HepG2 (cell line): ENCODE data around the gene TLCD3A. TPM values are rescaled to one million over a fixed set of nuclear protein-coding genes. Genes with fewer than 3 reads are reported as not detected.
A peak's percentile ranks its signal among the peaks of the same experiment; 100 is the strongest.

Source experiments
- MXI1 ChIP-seq: IDR thresholded peaks from 3 replicates; pipeline ENCODE4 v1.6.1; 2012; ENCODE audit warnings: low read depth, low read length, inconsistent platforms, borderline replicate concordance
- NFKB2 ChIP-seq: sonication (generic); formaldehyde crosslinking; IDR thresholded peaks from 2 replicates; pipeline ENCODE4 v1.4.0; 2020; ENCODE audit warnings: missing genetic modification reagents, borderline replicate concordance
- NR2F6 ChIP-seq, 2 experiments: IDR thresholded peaks; 2 replicates each; pipeline ENCODE4 v1.6.1; 2016; ENCODE audit warnings: antibody characterized with exemption in 1 of 2, mild to moderate bottlenecking in 1 of 2
- SALL1 ChIP-seq: sonication (generic); formaldehyde crosslinking; IDR thresholded peaks from 2 replicates; pipeline ENCODE4 v1.8.0; 2022; ENCODE audit warnings: mild to moderate bottlenecking, missing genetic modification reagents
- TARDBP ChIP-seq: sonication (generic); formaldehyde crosslinking; IDR thresholded peaks from 2 replicates; pipeline ENCODE4 v1.8.0; 2022; ENCODE audit warnings: mild to moderate bottlenecking, missing genetic modification reagents
- ZBTB4 ChIP-seq: sonication (generic); formaldehyde crosslinking; IDR thresholded peaks from 2 replicates; pipeline ENCODE4 v1.4.0; 2020; ENCODE audit warnings: missing genetic modification reagents, mild to moderate bottlenecking, borderline replicate concordance
- ZGPAT ChIP-seq: IDR thresholded peaks from 2 replicates; pipeline ENCODE4 v1.6.1; 2016; ENCODE audit warnings: mild to moderate bottlenecking
- ZNF740 ChIP-seq: sonication (generic); formaldehyde crosslinking; IDR thresholded peaks from 2 replicates; pipeline ENCODE4 v1.4.0; 2020; ENCODE audit warnings: missing genetic modification reagents
- ZNF761 ChIP-seq: sonication (generic); formaldehyde crosslinking; conservative IDR thresholded peaks from 2 replicates; pipeline ENCODE4 v1.4.0; 2020; ENCODE audit warnings: mild to moderate bottlenecking, missing genetic modification reagents
- polyA plus RNA-seq, 8 experiments: library from polyadenylated mRNA; depleted of rRNA in 3 of 8; stranded (reverse) in 7 of 8; unstranded in 1 of 8; fragments of >200 nt; fragmentation: Illumina TruSeq in 4 of 8; extraction: Trizol in 4 of 8; gene quantifications; 2 replicates each; pipeline versions ENCODE4 v1.2.1 to v1.2.3, GENCODE V29; 2011 to 2016; ENCODE audit warnings: low read depth in 4 of 8, missing spikeins in 1 of 8, mixed read lengths in 1 of 8; ENCODE audit not compliant: insufficient read depth in 1 of 8
- total RNA-seq, 5 experiments: library from RNA; depleted of rRNA; stranded (reverse); fragments of >200 nt; fragmentation: Illumina TruSeq; extraction: Trizol; gene quantifications; 2 replicates each; pipeline ENCODE4 v1.2.3, GENCODE V29; 2016; ENCODE audit warnings: low read depth in 1 of 5
- TF ChIP-seq, protein P1 (sequence below): sonication (generic); formaldehyde crosslinking; conservative IDR thresholded peaks from 2 replicates; pipeline ENCODE4 v1.4.0; 2020; ENCODE audit warnings: mild to moderate bottlenecking, missing genetic modification reagents, moderate library complexity
- TF ChIP-seq, protein P2 (sequence below): sonication (generic); formaldehyde crosslinking; IDR thresholded peaks from 2 replicates; pipeline ENCODE4 v1.4.0; 2020; ENCODE audit warnings: missing genetic modification reagents, borderline replicate concordance
- TF ChIP-seq, protein P3 (sequence below): sonication (generic); formaldehyde crosslinking; IDR thresholded peaks from 2 replicates; pipeline ENCODE4 v1.4.0; 2020; ENCODE audit warnings: missing genetic modification reagents

TLCD3A gene
- total and polyA plus RNA-seq, 2 of the 13 experiments (the other 11 are each of a cell fraction or from before 2014, with no cell fraction given), result 25.2 to 46.6 TPM

- TF ChIP-seq ZBTB4 (CRISPR knock-in tag) (peak; percentile 88; the same call in 1 of the 2 replicates), NFKB2 (CRISPR knock-in tag) (peak; percentile 62; the same call in 1 of the 2 replicates), ZNF740 (CRISPR knock-in tag) (no peak), TARDBP (CRISPR knock-in tag) (0 out of 2 replicates have a peak, but pooled peaks have one; percentile 42), ZNF761 (CRISPR knock-in tag) (no peak), SALL1 (CRISPR knock-in tag) (peak; percentile 44; the same call in 1 of the 2 replicates), MXI1 (peak; percentile 42; the same call in 1 of the 3 replicates), ZGPAT (CRISPR knock-in tag) (no peak), NR2F6 (IDR thresholded peaks at IDR 0.05) (no peak), NR2F6 (CRISPR knock-in tag; IDR thresholded peaks at IDR 0.05) (peak; percentile 67; the same call in 1 of the 2 replicates)
- TF ChIP-seq, protein P1, sequence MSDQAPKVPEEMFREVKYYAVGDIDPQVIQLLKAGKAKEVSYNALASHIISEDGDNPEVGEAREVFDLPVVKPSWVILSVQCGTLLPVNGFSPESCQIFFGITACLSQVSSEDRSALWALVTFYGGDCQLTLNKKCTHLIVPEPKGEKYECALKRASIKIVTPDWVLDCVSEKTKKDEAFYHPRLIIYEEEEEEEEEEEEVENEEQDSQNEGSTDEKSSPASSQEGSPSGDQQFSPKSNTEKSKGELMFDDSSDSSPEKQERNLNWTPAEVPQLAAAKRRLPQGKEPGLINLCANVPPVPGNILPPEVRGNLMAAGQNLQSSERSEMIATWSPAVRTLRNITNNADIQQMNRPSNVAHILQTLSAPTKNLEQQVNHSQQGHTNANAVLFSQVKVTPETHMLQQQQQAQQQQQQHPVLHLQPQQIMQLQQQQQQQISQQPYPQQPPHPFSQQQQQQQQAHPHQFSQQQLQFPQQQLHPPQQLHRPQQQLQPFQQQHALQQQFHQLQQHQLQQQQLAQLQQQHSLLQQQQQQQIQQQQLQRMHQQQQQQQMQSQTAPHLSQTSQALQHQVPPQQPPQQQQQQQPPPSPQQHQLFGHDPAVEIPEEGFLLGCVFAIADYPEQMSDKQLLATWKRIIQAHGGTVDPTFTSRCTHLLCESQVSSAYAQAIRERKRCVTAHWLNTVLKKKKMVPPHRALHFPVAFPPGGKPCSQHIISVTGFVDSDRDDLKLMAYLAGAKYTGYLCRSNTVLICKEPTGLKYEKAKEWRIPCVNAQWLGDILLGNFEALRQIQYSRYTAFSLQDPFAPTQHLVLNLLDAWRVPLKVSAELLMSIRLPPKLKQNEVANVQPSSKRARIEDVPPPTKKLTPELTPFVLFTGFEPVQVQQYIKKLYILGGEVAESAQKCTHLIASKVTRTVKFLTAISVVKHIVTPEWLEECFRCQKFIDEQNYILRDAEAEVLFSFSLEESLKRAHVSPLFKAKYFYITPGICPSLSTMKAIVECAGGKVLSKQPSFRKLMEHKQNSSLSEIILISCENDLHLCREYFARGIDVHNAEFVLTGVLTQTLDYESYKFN, result peak; percentile 47; the same call in 1 of the 2 replicates
- TF ChIP-seq, protein P2, sequence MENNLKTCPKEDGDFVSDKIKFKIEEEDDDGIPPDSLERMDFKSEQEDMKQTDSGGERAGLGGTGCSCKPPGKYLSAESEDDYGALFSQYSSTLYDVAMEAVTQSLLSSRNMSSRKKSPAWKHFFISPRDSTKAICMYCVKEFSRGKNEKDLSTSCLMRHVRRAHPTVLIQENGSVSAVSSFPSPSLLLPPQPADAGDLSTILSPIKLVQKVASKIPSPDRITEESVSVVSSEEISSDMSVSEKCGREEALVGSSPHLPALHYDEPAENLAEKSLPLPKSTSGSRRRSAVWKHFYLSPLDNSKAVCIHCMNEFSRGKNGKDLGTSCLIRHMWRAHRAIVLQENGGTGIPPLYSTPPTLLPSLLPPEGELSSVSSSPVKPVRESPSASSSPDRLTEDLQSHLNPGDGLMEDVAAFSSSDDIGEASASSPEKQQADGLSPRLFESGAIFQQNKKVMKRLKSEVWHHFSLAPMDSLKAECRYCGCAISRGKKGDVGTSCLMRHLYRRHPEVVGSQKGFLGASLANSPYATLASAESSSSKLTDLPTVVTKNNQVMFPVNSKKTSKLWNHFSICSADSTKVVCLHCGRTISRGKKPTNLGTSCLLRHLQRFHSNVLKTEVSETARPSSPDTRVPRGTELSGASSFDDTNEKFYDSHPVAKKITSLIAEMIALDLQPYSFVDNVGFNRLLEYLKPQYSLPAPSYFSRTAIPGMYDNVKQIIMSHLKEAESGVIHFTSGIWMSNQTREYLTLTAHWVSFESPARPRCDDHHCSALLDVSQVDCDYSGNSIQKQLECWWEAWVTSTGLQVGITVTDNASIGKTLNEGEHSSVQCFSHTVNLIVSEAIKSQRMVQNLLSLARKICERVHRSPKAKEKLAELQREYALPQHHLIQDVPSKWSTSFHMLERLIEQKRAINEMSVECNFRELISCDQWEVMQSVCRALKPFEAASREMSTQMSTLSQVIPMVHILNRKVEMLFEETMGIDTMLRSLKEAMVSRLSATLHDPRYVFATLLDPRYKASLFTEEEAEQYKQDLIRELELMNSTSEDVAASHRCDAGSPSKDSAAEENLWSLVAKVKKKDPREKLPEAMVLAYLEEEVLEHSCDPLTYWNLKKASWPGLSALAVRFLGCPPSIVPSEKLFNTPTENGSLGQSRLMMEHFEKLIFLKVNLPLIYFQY, result peak; percentile 66; the same call in 1 of the 2 replicates
- TF ChIP-seq, protein P3, sequence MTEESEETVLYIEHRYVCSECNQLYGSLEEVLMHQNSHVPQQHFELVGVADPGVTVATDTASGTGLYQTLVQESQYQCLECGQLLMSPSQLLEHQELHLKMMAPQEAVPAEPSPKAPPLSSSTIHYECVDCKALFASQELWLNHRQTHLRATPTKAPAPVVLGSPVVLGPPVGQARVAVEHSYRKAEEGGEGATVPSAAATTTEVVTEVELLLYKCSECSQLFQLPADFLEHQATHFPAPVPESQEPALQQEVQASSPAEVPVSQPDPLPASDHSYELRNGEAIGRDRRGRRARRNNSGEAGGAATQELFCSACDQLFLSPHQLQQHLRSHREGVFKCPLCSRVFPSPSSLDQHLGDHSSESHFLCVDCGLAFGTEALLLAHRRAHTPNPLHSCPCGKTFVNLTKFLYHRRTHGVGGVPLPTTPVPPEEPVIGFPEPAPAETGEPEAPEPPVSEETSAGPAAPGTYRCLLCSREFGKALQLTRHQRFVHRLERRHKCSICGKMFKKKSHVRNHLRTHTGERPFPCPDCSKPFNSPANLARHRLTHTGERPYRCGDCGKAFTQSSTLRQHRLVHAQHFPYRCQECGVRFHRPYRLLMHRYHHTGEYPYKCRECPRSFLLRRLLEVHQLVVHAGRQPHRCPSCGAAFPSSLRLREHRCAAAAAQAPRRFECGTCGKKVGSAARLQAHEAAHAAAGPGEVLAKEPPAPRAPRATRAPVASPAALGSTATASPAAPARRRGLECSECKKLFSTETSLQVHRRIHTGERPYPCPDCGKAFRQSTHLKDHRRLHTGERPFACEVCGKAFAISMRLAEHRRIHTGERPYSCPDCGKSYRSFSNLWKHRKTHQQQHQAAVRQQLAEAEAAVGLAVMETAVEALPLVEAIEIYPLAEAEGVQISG, result 0 out of 2 replicates have a peak, but pooled peaks have one; percentile 16
These were observed 12.5 kb downstream of the TLCD3A start (continued) for GRCh38 chr17:744937-745336.
